ENCODE measurements around the gene S100A2. TPM values are rescaled to one million over a fixed set of nuclear protein-coding genes. Genes with fewer than 3 reads are reported as not detected.
A peak's percentile ranks its signal among the peaks of the same experiment; 100 is the strongest.

The S100A2 gene
- polyA plus RNA-seq, 2 of the 4 experiments (the other 2 are of a cell fraction): 5.1 to 15.9 TPM

DNA sequence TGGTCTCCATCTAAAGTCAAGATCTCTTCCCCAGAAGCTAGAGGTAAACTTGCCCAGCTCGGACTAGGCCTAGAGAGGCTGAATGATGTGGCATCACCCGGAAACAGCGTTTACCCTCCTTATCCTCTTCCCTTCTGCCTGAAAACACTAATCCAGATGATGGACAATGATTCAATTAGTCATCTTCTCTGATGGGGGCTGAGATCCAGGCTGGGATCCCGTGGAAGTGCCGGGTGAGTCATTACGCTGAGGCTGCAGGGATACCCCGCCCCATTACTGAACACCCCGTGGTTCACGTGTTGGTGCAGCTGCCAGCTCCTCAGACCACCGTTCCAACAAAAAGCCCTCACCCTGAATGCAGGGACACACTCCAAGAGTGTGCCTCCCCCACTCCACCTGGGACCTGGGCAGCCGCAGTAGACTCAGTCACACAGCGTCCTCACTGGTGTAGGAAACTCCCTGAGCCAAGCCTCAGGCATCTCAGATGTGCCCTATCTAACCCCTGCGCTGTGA lies 31.9 kb downstream of the S100A2 start (continued):
- no peak for TF ChIP-seq CEBPB (IDR thresholded peaks at IDR 0.05)
- TF ChIP-seq GATA3 (IDR thresholded peaks at IDR 0.05; ENCODE audit: borderline replicate concordance): peak; percentile 54; the same call in 1 of the 2 replicates
- TF ChIP-seq, protein P1, sequence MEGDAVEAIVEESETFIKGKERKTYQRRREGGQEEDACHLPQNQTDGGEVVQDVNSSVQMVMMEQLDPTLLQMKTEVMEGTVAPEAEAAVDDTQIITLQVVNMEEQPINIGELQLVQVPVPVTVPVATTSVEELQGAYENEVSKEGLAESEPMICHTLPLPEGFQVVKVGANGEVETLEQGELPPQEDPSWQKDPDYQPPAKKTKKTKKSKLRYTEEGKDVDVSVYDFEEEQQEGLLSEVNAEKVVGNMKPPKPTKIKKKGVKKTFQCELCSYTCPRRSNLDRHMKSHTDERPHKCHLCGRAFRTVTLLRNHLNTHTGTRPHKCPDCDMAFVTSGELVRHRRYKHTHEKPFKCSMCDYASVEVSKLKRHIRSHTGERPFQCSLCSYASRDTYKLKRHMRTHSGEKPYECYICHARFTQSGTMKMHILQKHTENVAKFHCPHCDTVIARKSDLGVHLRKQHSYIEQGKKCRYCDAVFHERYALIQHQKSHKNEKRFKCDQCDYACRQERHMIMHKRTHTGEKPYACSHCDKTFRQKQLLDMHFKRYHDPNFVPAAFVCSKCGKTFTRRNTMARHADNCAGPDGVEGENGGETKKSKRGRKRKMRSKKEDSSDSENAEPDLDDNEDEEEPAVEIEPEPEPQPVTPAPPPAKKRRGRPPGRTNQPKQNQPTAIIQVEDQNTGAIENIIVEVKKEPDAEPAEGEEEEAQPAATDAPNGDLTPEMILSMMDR (IDR thresholded peaks at IDR 0.05): no peak
- peak in 1 of 2 experiments; percentile 28; a peak in 2 of 5 replicates for TF ChIP-seq EP300 (IDR thresholded peaks at IDR 0.05)
- TF ChIP-seq POLR2A (IDR thresholded peaks at IDR 0.05; ENCODE audit: low read length): peak; percentile 20
- TF ChIP-seq SMC3 (IDR thresholded peaks at IDR 0.05): no peak
- TF ChIP-seq HEYL (CRISPR knock-in tag; IDR thresholded peaks at IDR 0.05): no peak
- no peak for TF ChIP-seq RCOR1 (IDR thresholded peaks at IDR 0.05; ENCODE audit: low read depth, low read length)
- no peak for TF ChIP-seq NFE2L2 (conservative IDR thresholded peaks at IDR 0.05; ENCODE audit: low read length)

GRCh38 chr1:153532769-153533599 lies 32.7 kb downstream of the S100A2 start:
- peak; percentile 36 to 63 for ATAC-seq
- H3K9me3 ChIP-seq: no peaks in the 10 kb centered on the region
- POLR2A ChIA-PET: interaction anchor here (0.6 to 7.0 kb wide), 12 partner anchors 12 to 458 kb away, joined by 3 to 114 read pairs (median 4); partner anchors contain the start of genes CHTOP, INTS3, RPS27 and S100A13
- H3K4me1 ChIP-seq: peaks cover 29% of the 10 kb centered on the region
- H3K4me3 ChIP-seq: peak overlapping the region; percentile 68
- CTCF ChIA-PET: interaction anchor here (0.5 to 18.2 kb wide), 50 partner anchors 10 to 412 kb away, joined by 3 to 471 read pairs (median 4); partner anchors contain the start of genes CHTOP, ILF2, PGLYRP4 and S100A1
- peak; percentile 91 to 93 for DNase-seq (ENCODE audit: low read depth in 1 of 2, low spot score in 1 of 2)
- no peak for FAIRE-seq
- peak overlapping the region; percentile 97 for H3K4me2 ChIP-seq
- H3K27ac ChIP-seq: peak overlapping the region; percentile 98 to 100
- 11% methylated on average over 30 of the region's 34 CpGs for WGBS (ENCODE audit: missing lambda C conversion rate)
- TF ChIP-seq, protein P2, sequence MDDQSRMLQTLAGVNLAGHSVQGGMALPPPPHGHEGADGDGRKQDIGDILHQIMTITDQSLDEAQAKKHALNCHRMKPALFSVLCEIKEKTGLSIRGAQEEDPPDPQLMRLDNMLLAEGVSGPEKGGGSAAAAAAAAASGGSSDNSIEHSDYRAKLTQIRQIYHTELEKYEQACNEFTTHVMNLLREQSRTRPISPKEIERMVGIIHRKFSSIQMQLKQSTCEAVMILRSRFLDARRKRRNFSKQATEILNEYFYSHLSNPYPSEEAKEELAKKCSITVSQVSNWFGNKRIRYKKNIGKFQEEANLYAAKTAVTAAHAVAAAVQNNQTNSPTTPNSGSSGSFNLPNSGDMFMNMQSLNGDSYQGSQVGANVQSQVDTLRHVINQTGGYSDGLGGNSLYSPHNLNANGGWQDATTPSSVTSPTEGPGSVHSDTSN (IDR thresholded peaks at IDR 0.05): peak; percentile 14; the same call in 1 of the 2 replicates
- TF ChIP-seq CHD2 (IDR thresholded peaks at IDR 0.05; ENCODE audit: low read length, partially characterized antibody) (no peak), HEYL (CRISPR knock-in tag; IDR thresholded peaks at IDR 0.05) (no peak), NPAS2 (CRISPR knock-in tag; IDR thresholded peaks at IDR 0.05; ENCODE audit: borderline replicate concordance) (no peak), FOSB (CRISPR knock-in tag; IDR thresholded peaks at IDR 0.05) (no peak; the same call in 1 of the 2 replicates), FOSL2 (IDR thresholded peaks at IDR 0.05) (no peak), FOSL2 (CRISPR knock-in tag; IDR thresholded peaks at IDR 0.05) (no peak; the same call in 1 of the 2 replicates), FOXS1 (CRISPR knock-in tag; IDR thresholded peaks at IDR 0.05) (no peak), CEBPB (IDR thresholded peaks at IDR 0.05) (0 out of 4 replicates have a peak, but pooled peaks of 1 of the 2 experiments have one; percentile 11), GATA3 (IDR thresholded peaks at IDR 0.05; ENCODE audit: borderline replicate concordance) (no peak), MAFK (IDR thresholded peaks at IDR 0.05; ENCODE audit: partially characterized antibody) (no peak), RFX5 (IDR thresholded peaks at IDR 0.05) (no peak), HMGXB4 (CRISPR knock-in tag; IDR thresholded peaks at IDR 0.05; ENCODE audit: borderline replicate concordance) (0 out of 2 replicates have a peak, but pooled peaks have one; percentile 25), RAD21 (conservative IDR thresholded peaks at IDR 0.05 in 1 of 2, IDR thresholded peaks at IDR 0.05 in 1 of 2) (peak; percentile 87 to 91), MYC (IDR thresholded peaks at IDR 0.05; ENCODE audit: borderline replicate concordance, low read length) (peak; percentile 36; the same call in 1 of the 2 replicates), MAX (IDR thresholded peaks at IDR 0.05) (no peak; the same call in none of the 2 replicates), EP300 (IDR thresholded peaks at IDR 0.05) (no peak), ZNF302 (CRISPR knock-in tag; IDR thresholded peaks at IDR 0.05) (no peak), HOXB5 (CRISPR knock-in tag; IDR thresholded peaks at IDR 0.05) (no peak), ZSCAN20 (CRISPR knock-in tag; IDR thresholded peaks at IDR 0.05) (peak; percentile 7; the same call in 1 of the 2 replicates), ZC3H11A (IDR thresholded peaks at IDR 0.05) (no peak), EHMT2 (IDR thresholded peaks at IDR 0.05; ENCODE audit: low read depth) (no peak), RCOR1 (IDR thresholded peaks at IDR 0.05; ENCODE audit: low read depth, low read length) (no peak), ZFP36 (IDR thresholded peaks at IDR 0.05; ENCODE audit: borderline replicate concordance, partially characterized antibody) (no peak)
- TF ChIP-seq, protein P1 (IDR thresholded peaks at IDR 0.05): peak; percentile 92

Data from A549 (cell line).